ENCODE results near the gene INPP4A. TPM values are rescaled to one million over a fixed set of nuclear protein-coding genes. Genes with fewer than 3 reads are reported as not detected.

Gene INPP4A
- total RNA-seq, 1 experiment from 2014 or later = 26.7 TPM

- BruUV-seq (replicated peaks) = no TSS peak
- CTCF ChIA-PET = no interaction called here
Observed at GRCh38 chr2:98564541-98565132, 120.0 kb downstream of the INPP4A start.

GRCh38 chr2:98565286-98565860 is 120.7 kb downstream of the INPP4A start:
- DNase-seq = no peak
- no peaks in the 10 kb centered on the region for H3K27me3 Mint-ChIP-seq (ENCODE audit: unreplicated experiment)
- no peak overlapping the region for H3K27ac Mint-ChIP-seq (ENCODE audit: unreplicated experiment)
- no TSS peak for BruUV-seq (replicated peaks)
- H3K4me3 Mint-ChIP-seq (ENCODE audit: low read depth, unreplicated experiment) = no peak overlapping the region
- intact Hi-C loops (cut with micrococcal nuclease; ENCODE audit: unreplicated experiment) = no loop called here
- H3K4me1 Mint-ChIP-seq (ENCODE audit: low read depth, unreplicated experiment) = no peaks in the 10 kb centered on the region
- H3K9me3 Mint-ChIP-seq (ENCODE audit: low read depth, unreplicated experiment) = no peaks in the 10 kb centered on the region
- CTCF ChIA-PET = no interaction called here
- no peak for TF ChIP-seq CTCF (IDR thresholded peaks at IDR 0.05; ENCODE audit: unreplicated experiment)
- peaks cover 18% of the 10 kb centered on the region for H3K36me3 Mint-ChIP-seq (ENCODE audit: insufficient read depth, unreplicated experiment)

More at GRCh38 chr2:98564541-98565132, 120.0 kb downstream of the INPP4A start:
- H3K27ac Mint-ChIP-seq (ENCODE audit: unreplicated experiment) = no peak overlapping the region
- DNase-seq = no peak
- TF ChIP-seq CTCF (IDR thresholded peaks at IDR 0.05; ENCODE audit: unreplicated experiment) = no peak
- H3K4me1 Mint-ChIP-seq (ENCODE audit: low read depth, unreplicated experiment) = no peaks in the 10 kb centered on the region
- H3K27me3 Mint-ChIP-seq (ENCODE audit: unreplicated experiment) = no peaks in the 10 kb centered on the region
- H3K9me3 Mint-ChIP-seq (ENCODE audit: low read depth, unreplicated experiment) = no peaks in the 10 kb centered on the region
- peaks cover 11% of the 10 kb centered on the region for H3K36me3 Mint-ChIP-seq (ENCODE audit: insufficient read depth, unreplicated experiment)
- intact Hi-C loops (cut with micrococcal nuclease; ENCODE audit: unreplicated experiment) = no loop called here
- H3K4me3 Mint-ChIP-seq (ENCODE audit: low read depth, unreplicated experiment) = no peak overlapping the region

GRCh38 chr2:98565941-98566340 is 121.3 kb downstream of the INPP4A start:
- Mint-ChIP-seq H3K27me3 (ENCODE audit: unreplicated experiment) (no peaks in the 10 kb centered on the region), H3K4me1 (ENCODE audit: low read depth, unreplicated experiment) (no peaks in the 10 kb centered on the region), H3K27ac (ENCODE audit: unreplicated experiment) (no peak overlapping the region), H3K36me3 (ENCODE audit: insufficient read depth, unreplicated experiment) (peaks cover 19% of the 10 kb centered on the region), H3K9me3 (ENCODE audit: low read depth, unreplicated experiment) (no peaks in the 10 kb centered on the region), H3K4me3 (ENCODE audit: low read depth, unreplicated experiment) (no peak overlapping the region)
- no peak for DNase-seq
- CTCF ChIA-PET = no interaction called here
- no TSS peak for BruUV-seq (replicated peaks)
- TF ChIP-seq CTCF (IDR thresholded peaks at IDR 0.05; ENCODE audit: unreplicated experiment) = no peak
- intact Hi-C loops (cut with micrococcal nuclease; ENCODE audit: unreplicated experiment) = no loop called here

- BruUV-seq (replicated peaks) = no TSS peak
- Mint-ChIP-seq H3K27me3 (ENCODE audit: unreplicated experiment) (no peaks in the 10 kb centered on the region), H3K4me3 (ENCODE audit: low read depth, unreplicated experiment) (no peak overlapping the region), H3K27ac (ENCODE audit: unreplicated experiment) (no peak overlapping the region), H3K4me1 (ENCODE audit: low read depth, unreplicated experiment) (no peaks in the 10 kb centered on the region), H3K36me3 (ENCODE audit: insufficient read depth, unreplicated experiment) (peaks cover 16% of the 10 kb centered on the region), H3K9me3 (ENCODE audit: low read depth, unreplicated experiment) (no peaks in the 10 kb centered on the region)
- CTCF ChIA-PET = no interaction called here
- TF ChIP-seq CTCF (IDR thresholded peaks at IDR 0.05; ENCODE audit: unreplicated experiment) = no peak
- intact Hi-C loops (cut with micrococcal nuclease; ENCODE audit: unreplicated experiment) = no loop called here
- DNase-seq = no peak
Observed at GRCh38 chr2:98568161-98568956, 123.7 kb downstream of the INPP4A start.
